T-helper 9 cell (primary cell): ENCODE measurements around the gene CBLB.
A peak's percentile ranks its signal among the peaks of the same experiment; 100 is the strongest.

Source experiments
- DNase-seq: peaks from one replicate; pipeline ENCODE4 v3.0.0-alpha.2; 2020
- total RNA-seq, 2 donors: gene quantifications; one replicate each; lab custom pipeline; 2026; lab: John Stamatoyannopoulos, UW

Gene CBLB
- 87.6 to 89.1 reads per million in 2 donors for total RNA-seq

DNA sequence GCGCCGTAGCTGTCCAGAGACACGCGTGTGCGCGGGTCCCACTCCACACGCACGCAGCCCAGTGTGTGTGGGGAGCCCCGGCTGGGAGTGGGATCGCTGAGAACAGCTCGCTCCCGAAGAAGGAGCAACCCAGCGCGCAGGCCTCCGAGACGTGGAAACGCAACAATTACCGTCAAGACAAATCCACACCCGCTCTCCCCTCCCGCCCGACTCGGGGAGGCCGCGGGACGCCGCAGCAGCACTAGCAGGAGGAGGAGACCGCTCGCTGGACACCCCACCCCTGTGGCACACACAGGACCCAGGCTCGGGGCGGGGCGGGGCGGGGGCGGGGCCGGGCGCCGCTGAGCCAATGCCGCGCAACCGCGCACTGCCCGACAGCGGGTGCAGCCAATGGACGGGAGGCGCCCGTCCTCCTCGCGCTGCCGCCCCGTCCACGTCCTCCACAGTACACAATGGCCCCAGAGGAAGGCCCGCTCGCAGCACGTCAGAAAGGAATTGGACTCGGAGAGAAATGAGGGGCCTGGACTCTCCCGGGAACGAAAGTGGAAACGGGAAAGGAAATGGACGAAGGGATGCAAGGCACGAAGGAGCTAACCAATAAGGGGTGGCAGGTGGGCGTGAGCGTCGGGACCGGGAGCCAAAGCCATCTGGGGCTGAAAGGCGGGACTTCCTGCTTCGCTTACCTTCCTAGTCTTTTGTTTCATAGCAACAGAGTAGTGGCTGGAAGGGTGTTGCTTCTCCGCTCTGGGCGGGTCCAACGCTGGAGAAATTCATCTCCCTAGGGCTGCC lies at the start of gene CBLB:
Gene CBLB (minus strand): TSS at position 271 of the 789 bp plus-strand sequence. CDS start 1,435 bp downstream, outside the sequence.
- peak; percentile 73 for DNase-seq

DNA sequence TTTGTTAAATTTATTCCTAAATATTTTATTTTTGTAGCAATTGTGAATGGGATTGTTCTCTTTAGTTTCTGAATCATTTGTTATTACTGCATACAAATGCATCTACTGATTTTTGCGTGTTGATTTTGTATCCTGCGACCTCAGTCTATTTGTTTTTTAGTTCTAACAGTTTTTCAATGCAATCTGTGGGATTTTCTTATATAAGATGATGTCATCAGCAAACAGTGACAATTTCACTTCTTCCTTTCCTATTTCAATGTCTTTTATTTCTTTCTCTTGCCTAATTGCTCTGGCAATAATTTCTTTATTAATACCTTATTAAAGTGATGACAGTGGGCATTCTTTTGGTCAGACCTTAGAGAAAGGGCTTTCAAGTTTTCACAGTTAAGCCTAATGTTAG lies 48.0 kb upstream of the CBLB start:
- DNase-seq, result no peak

DNA sequence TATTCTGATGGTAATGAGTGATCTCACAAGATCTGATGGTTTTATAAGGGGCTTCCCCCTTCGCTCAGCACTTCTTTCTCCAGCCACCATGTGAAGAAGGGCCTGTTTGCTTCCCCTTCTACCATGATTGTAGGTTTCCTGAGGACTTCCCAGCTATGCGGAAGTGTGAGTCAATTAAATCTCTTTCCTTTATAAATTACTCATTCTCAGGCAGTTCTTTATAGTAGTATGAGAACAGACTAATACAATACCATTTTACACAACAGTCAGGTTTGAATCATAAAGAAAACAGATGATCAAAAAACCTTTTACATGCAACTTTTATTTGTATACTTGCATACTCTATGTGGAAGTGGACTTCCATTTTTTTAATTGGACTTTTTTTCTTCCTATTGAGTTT lies 46.7 kb upstream of the CBLB start:
- no peak for DNase-seq

DNA sequence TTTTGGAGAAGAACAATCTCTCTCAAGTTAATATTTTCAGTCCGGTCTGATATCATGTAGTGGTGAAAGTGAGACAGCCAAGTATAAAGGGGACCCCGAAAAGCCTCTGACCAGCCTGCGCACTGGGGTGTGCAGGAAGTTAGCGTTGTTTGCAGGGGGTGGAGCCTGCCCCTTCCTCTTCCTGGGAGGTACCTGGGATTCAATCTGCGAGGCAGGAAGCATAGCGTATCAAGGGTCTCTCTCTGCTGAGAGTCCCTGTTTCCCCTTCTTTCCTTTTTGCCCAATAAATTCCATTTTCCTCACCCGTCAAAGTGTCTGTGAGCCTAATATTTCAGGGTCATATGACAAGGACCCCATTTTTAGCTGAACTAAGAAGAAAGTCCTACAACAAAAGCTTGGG lies 44.8 kb upstream of the CBLB start:
- DNase-seq, result no peak

DNA sequence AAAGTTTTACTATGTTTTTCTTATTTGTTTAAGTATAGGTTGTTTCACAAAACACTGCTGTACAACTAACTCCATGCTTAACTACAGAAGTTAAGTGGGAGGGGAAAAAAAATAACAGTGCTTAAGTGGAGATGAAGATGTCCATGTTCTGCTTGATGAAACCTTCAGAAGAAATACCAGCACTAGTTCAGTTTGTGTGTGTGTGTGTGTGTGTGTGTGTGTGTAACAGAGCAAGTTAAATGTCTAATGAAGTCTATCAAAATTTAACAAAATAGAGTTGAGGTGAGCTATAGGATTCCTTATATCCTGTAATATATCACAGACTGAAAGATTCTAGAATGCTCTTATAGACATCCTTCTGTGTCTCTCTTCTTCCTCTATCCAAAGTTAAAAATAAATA lies 44.1 kb upstream of the CBLB start:
- no peak for DNase-seq

DNA sequence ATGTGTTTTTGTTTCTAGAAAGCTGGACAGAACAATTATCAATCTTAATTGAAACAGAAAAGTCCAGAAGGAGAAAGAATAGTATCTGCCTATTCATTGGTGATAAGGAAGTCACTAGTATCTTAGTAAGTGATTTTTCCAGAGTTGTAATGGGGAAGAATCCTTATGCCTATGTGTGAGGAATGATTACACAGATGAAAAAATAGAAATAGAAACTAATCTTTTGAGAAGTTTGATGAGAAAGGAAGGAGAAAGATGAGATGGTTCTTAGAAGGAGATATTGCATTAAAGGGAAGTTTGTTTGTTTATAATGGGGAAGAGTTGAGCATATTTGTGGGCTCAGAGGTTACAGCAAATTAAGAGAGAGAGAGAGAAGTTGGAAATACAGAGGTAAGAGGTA lies 42.7 kb upstream of the CBLB start:
- DNase-seq, result no peak

DNA sequence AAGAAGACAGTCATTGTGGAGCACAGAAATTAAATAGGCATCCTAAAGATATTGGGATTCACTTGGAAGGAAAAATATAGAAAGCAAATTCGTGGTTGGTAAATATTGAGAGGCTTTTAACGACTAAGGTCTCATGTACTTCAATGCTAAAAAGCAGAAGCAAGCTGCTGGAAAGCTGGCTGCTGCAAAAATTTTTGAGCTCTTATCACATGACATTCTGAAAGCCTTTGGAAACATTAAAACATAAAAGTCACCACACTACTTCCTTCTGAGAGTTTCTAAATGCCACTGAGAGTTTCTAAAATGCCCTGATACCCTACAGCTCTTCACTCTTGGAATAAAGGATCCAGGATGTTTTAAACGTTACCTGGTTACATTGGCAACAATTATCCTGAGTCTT lies 39.0 kb upstream of the CBLB start:
- DNase-seq, result no peak

DNA sequence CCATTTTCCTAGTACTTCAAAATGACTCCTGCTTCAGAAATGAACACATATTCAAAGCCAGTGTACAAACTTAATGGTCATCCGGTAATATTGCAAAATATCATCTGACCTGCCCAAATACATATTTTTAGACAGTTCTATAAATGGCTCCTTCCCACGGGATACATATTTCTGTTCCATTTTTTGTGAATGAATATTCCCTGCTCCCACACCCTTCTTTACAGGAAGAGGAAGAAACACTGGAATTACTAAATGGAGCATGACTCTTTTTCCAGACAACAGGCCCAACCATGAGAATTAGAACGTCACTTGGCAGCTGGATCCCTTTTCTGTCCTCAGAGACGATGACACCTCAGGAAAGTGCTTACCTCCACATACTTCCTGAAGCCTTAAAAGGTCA lies 38.0 kb upstream of the CBLB start:
- no peak for DNase-seq

DNA sequence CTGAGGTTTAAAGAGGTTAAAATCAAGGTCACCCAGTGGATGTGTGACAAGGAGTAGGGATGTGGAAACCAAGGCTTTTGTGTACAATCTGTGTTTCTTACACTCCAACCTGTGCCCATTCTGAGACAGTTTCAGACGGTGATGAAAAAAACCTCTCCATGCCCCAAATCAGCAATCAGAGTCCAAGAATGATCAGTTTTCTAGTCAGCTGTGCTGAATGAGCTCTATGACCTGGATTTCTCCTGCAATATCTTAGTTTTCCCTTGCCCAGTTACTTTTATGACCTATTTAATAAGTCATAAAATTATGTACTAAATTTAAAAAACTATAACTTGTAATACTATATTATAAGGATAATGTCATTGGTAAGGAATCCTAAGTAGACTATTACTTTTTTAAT lies 37.5 kb upstream of the CBLB start:
- DNase-seq, result no peak

DNA sequence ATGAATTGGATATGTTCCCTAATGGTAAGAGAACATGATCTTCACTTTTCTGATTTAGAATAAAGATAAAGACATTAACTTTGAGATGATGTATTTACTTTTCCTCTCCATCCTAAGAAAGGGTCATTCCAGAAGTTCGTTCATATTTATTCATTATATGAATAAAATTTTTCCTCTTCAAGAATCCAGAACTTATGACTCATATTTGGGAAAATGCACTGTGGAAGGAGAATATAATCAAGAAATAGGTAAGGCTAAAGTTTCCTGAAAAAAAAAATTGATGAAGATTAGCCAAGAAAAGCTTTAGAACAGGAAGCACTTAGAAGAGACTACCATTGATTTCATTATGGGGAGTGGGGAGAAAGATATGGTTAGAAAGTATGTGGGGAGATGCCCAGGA lies 36.5 kb upstream of the CBLB start:
- no peak for DNase-seq

DNA sequence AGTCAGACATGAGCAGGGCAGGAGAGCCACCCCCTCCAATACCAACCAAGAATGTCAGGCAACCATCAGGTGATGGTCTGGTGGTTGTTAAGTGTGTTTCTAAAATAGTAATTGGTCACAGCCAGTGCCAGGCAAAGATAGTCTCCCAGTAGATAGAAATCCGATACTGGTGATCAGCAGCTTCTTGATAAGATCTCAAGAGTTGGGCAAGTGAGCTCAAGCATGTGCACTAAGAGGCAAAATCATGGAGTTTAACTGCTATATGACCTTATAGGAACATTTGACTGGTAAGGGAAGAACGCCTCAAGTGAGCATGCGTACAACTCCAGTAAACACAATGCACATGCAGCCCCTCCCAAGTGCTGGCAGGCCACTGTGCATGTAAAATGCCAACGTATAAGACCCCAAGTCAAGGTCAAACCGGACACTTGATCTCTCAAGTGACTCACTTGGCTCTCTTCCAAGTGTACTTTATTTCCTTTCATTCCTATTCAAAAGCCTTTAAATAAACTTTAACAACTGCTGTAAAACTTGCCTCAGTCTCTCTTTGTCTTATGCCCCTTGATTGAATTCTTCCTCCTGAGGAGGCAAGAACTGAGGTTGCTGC lies 36.0 kb upstream of the CBLB start:
- no peak for DNase-seq

DNA sequence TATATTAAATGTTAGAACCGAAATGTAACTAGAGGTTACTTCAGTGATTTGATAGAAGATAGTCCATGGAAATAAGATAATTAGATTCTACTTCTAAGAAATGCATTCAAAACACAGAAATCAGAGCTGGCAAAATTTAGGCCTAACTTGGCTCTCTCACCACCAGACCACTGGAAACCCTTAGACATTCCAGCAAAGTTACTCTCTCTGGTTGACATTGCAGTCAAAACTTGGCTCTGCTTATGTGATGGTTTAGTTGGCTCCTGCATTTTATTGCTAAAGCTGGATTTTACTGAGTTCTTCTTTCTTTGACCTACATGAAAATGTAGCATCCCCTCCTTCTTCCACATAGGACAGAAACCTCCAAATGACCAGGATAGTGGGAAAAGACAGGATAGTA lies 35.4 kb upstream of the CBLB start:
- no peak for DNase-seq

DNA sequence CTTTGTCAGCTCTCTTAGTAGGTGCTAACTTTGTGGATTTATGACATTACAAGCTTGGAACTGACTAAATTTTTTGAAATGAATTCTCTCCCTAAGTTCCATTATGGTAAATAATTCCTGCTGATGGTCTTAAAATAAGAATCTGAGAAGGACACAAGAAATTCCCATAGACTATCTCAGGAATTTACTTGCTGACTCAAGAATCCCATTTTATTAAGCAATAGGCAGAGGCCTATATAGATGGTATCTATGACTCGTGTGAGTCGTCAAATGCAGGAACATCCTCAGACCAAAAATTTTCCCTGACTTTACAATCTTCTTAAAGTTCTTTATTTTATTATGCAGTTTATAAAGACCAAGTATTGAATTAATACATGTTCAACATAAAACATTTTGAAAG lies 30.7 kb upstream of the CBLB start:
- no peak for DNase-seq

DNA sequence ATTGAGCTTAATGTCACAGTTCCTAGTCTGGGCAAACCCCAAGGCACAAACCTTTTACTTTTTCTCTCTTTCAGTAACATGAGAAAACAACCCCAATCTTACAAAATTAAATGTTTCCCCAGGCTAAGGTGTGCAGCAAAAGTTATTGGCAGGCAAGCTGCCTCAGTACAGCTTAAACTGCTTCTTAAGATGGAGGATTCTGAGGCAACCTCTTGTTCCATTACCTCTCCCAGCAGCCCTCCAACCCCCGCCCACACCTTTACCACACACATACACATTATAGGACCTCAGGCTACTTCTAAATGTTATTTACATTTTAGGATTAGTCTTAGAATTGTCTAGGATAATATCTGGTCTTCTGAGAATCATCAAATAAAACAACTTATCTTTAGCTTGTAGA lies 22.3 kb upstream of the CBLB start:
- no peak for DNase-seq

DNA sequence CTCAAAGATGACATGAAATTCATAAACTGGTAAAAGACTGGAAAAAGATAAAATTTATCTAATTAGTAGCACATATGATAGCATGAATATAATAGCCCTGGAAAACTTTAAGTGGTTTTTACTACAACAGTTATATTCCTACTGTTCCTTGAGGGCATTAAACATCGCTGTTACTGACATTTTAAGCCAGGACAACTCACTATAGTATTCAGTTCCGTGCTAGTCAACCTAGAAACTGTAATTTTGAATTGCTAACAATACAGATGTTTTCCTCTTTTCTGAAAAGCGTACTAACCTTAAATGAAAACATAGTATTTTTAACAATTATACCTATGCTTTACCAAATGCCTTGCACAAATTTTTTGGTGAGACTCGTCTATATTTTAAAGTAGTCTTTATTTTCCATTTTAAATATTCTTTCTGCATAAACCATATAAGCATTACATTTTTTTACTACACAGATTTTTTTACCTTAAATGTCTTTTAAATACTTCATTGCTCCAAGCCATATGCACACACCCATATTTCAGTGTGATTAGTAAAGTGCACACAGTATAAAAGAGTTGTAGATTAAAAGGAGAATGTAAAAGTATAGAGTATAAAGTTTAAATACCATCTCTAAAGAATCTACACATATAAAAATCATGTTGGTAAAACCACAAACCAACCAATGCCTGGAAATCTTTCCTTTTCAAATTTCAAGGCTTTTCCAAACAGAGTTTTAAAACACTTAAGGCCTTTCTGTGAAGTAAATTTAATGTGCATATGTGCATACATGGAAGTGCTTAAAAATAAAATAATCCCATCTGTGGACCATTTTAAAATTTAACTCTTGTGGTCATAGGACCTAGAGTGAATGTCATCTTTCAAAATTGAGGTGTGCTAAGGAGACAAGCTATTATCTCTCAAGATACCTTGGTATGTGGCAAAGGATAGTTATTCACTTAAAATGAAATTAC lies 20.1 kb upstream of the CBLB start:
- DNase-seq, result no peak

DNA sequence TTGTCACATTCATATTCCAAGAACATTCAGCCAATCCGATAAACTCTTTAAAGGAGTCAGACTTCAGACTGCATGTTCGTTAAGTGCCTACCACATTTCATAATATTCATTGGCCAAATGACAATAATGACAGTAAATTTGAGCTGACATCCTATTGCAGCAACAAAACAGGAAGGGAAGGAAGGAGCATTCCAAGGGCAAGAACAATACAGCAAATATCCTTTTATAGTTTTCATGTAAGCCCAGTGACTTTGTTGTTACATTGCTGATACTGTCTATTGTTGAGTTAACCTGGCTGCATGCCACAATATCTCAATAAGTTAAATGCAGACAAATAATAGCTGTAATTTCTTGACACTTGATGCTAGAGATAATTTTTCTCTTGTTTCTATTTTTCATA lies 16.4 kb upstream of the CBLB start:
- no peak for DNase-seq

DNA sequence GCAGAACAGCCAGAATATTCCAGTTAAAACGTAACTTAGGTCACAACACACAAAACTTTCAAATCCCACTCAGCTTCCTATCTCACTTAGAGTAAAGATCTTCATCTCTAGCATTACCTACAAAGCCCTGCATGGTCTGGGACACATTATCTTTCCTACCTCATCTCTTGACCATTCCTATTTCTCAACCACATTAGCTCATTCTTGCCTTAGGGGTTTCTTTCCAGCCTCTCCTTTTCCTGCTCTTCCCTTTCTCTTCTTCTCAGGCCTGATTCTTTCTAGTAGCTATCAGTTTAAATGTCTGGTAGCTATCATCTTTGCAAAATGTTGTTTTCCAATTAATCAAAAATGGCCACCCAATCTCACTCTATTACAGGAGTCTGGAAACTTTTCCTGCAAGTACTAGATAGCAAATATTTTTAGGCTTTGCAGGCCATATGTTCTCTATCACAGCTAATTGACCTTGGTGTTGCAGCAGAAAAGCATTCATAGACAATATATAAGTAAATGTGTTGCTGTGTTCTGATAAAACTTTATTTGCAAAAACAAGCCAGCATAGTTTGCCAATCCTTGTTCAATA lies 15.1 kb upstream of the CBLB start:
- no peak for DNase-seq

DNA sequence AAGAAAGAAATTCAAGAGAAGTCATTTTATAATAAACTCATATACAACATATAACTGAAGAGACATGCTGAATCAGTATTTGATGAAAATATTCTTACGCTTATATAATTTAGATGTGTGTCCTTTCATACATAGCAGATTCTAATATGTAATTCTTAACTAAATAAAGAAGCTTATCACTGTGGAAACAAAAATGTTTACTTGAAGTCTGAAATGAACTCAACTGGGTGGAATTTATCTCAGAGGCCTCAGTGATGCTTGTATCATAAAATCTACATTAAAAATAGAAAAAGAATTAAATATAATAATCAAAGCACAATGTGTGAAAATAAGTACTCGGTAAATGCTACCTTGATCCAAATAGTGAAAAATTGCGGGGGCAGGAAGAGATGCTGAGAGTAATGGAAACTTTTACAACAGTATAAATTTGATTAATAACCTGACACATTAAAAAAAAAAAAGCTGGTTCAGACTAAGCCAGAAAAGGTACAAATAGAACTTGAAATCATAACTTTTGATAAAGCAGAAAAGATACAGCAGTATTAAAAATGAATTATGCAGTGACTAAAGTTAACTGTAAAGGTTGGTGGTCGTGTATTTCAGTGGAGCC lies 12.0 kb upstream of the CBLB start:
- no peak for DNase-seq

DNA sequence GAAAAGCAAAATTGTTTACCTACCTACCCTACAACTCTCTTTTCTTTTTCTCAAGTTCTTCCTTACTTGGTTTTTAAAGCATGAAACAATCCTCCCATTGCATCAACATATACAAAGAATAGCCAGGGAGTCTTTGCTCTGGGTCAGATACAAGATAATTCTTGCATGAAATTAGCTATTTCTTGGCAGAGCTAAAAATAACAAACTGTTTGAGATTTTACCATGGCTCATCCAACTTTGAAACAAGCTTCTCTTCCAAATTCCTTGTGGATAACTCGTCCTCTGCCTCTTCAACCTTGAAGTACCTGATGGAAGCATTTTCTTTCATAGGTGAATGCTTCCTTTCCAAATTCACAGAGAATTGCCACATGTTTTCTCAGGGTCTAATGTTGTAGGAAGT lies 9.2 kb upstream of the CBLB start:
- no peak for DNase-seq

DNA sequence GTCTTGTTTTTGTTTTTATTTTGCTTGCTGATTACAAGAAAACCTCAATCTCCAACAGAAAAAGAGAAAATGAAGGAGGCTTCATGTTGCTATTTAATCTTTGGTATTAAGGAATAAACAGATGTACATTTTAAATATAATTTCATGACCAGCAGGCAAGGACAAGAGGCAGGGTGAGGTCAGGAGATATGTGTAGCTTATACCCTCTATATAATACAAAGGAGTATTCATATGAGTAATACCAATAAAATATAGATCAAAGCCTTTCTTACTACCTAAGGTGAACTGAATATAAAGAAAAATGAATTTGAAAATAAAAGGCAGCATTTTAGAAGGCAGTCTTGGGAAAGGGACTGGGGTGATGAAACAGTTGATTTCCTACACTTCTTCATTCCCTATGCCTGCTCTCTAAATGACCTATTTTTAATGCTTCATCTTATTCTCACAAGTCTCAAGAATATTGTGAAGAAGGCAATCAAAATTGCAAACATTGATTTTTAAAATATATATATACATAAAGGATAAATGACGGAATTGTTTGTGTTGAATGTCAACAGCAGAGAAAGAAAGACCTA lies 8.6 kb upstream of the CBLB start:
- DNase-seq, result no peak

DNA sequence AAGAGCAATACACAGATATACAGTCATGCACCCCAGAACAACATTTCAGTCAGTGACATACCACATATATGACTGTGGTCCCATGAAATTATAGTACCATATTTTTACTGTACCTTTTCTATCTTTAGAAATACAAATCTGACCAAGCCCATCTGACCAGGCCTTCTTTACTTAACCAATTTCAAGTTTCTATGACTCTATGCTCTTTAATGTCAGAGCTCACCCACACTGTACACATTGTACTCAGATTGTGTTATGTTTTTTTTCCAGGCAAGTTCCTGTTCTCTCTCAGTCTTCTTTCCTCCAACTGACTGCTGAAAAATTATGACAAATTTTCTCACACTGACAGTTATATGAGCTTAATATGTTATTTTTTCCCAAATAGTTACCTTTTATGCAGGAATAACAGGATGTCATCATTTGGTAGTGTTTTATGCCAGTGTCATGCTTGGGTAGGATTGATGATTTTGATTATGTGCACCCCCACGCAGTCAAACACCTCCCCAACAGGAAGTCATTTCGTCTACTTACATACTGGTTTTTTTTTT lies 8.0 kb upstream of the CBLB start:
- no peak for DNase-seq
